Prostate gland (tissue), 2 donors: ENCODE results near the gene PRDX4. TPM values are rescaled to one million over a fixed set of nuclear protein-coding genes. Genes with fewer than 3 reads are reported as not detected.
A peak's percentile ranks its signal among the peaks of the same experiment; 100 is the strongest.
"Not testable (repeated sequence)": the region's sequence is repeated elsewhere in the genome, so short reads cannot be mapped to it uniquely, and the experiment has no call there.

Experiments used
- DNase-seq: peaks from one replicate; pipeline ENCODE4 v3.0.0-alpha.2; 2019; ENCODE audit warnings: low spot score
- H3K27ac ChIP-seq, 2 donors: fragments of 200-600 bp; sonication (generic); 2 replicates each; pipeline ENCODE4 v1.5.1; 2017 to 2019
- H3K27me3 ChIP-seq: fragments of 200-600 bp; sonication (generic); replicated peaks from 2 replicates; pipeline ENCODE4 v1.5.1; 2019; ENCODE audit not compliant: insufficient read depth
- H3K36me3 ChIP-seq, 2 donors: fragments of 200-600 bp; sonication (generic); 1 replicate in 1 of 2; 2 replicates in 1 of 2; pipeline versions ENCODE4 v1.5.1 to v1.8.1; 2017 to 2019
- H3K4me1 ChIP-seq: fragments of 200-600 bp; sonication (generic); replicated peaks from 2 replicates; pipeline ENCODE4 v1.5.1; 2019
- H3K4me3 ChIP-seq, 2 donors: fragments of 200-600 bp; sonication (generic); 2 replicates each; pipeline ENCODE4 v1.5.1; 2017 to 2019
- H3K9me3 ChIP-seq: fragments of 200-600 bp; sonication (generic); 2 replicates; pipeline ENCODE4 v1.5.1; 2017
- POLR2A ChIP-seq: fragments of 450-650 bp; IDR thresholded peaks from one replicate; pipeline ENCODE4 v1.6.1; 2016; ENCODE audit warnings: antibody characterized with exemption, mild to moderate bottlenecking
- POLR2AphosphoS5 ChIP-seq: sonication (generic); formaldehyde crosslinking; IDR thresholded peaks from one replicate; pipeline ENCODE4 v1.6.1; 2017; ENCODE audit warnings: antibody characterized with exemption
- WGBS: methylation state at CpG from one replicate; pipeline ENCODE4 v1.1.5; 2018; 5-methylcytosine and 5-hydroxymethylcytosine counted together
- intact Hi-C: fragments of 100-400 bp; cut with DNase I; formaldehyde crosslinking; loops from one replicate; pipeline ENCODE4 v1.14.2; 2022
- total RNA-seq, 2 donors: library from RNA; depleted of rRNA; stranded (reverse); fragments of >200 nt; gene quantifications; one replicate each; pipeline ENCODE4 v1.1.0, GENCODE V29; 2016
- TF ChIP-seq, protein P1 (sequence below), 4 experiments: fragments of 200-600 bp in 2 of 4; fragments of 450-650 bp in 2 of 4; sonication (generic) in 2 of 4; IDR thresholded peaks; 1 replicate in 3 of 4; 2 replicates in 1 of 4; pipeline ENCODE4 v1.5.1; 2016 to 2019; ENCODE audit warnings: antibody characterized with exemption in 4 of 4, mild to moderate bottlenecking in 2 of 4, moderate library complexity in 2 of 4

PRDX4 gene
- total RNA-seq, 2 donors from 2014 or later = 193 to 200 TPM

GRCh38 chrX:23644744-23645143, 22.5 kb upstream of the PRDX4 start:
- H3K27ac ChIP-seq = no peak overlapping the region
- WGBS = 87% methylated on average over 9 of the region's 9 CpGs
- H3K4me1 ChIP-seq = no peaks in the 10 kb centered on the region
- no peaks in the 10 kb centered on the region for H3K27me3 ChIP-seq
- DNase-seq = no peak
- intact Hi-C loops = no loop called here
- no peak overlapping the region for H3K4me3 ChIP-seq
- no peaks in the 10 kb centered on the region for H3K36me3 ChIP-seq
- no peaks in the 10 kb centered on the region for H3K9me3 ChIP-seq
- TF ChIP-seq, protein P1, sequence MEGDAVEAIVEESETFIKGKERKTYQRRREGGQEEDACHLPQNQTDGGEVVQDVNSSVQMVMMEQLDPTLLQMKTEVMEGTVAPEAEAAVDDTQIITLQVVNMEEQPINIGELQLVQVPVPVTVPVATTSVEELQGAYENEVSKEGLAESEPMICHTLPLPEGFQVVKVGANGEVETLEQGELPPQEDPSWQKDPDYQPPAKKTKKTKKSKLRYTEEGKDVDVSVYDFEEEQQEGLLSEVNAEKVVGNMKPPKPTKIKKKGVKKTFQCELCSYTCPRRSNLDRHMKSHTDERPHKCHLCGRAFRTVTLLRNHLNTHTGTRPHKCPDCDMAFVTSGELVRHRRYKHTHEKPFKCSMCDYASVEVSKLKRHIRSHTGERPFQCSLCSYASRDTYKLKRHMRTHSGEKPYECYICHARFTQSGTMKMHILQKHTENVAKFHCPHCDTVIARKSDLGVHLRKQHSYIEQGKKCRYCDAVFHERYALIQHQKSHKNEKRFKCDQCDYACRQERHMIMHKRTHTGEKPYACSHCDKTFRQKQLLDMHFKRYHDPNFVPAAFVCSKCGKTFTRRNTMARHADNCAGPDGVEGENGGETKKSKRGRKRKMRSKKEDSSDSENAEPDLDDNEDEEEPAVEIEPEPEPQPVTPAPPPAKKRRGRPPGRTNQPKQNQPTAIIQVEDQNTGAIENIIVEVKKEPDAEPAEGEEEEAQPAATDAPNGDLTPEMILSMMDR (IDR thresholded peaks at IDR 0.05) = no peak

GRCh38 chrX:23656091-23656490, 11.2 kb upstream of the PRDX4 start:
- Histone ChIP-seq H3K9me3 (no peaks in the 10 kb centered on the region), H3K4me3 (no peak overlapping the region), H3K36me3 (no peaks in the 10 kb centered on the region), H3K4me1 (no peaks in the 10 kb centered on the region), H3K27ac (no peak overlapping the region), H3K27me3 (no peaks in the 10 kb centered on the region)
- TF ChIP-seq POLR2AphosphoS5 (no peak), POLR2A (no peak)
- TF ChIP-seq, protein P1 (IDR thresholded peaks at IDR 0.05) = no peak
- WGBS = 5% methylated on average over 5 of the region's 5 CpGs
- DNase-seq = peak; percentile 5
- intact Hi-C loops = no loop called here

- no peak overlapping the region for H3K27ac ChIP-seq
- no peak for DNase-seq
- no peak overlapping the region for H3K4me3 ChIP-seq
- intact Hi-C loops = no loop called here
- H3K36me3 ChIP-seq = no peaks in the 10 kb centered on the region
- TF ChIP-seq, protein P1 (IDR thresholded peaks at IDR 0.05) = no peak
- TF ChIP-seq POLR2A = no peak
- TF ChIP-seq POLR2AphosphoS5 = no peak
- 33% methylated on average over 3 of the region's 3 CpGs for WGBS
- no peaks in the 10 kb centered on the region for H3K4me1 ChIP-seq
- no peaks in the 10 kb centered on the region for H3K27me3 ChIP-seq
- no peaks in the 10 kb centered on the region for H3K9me3 ChIP-seq
These were observed 10.6 kb upstream of the PRDX4 start for GRCh38 chrX:23656684-23657083.

DNA sequence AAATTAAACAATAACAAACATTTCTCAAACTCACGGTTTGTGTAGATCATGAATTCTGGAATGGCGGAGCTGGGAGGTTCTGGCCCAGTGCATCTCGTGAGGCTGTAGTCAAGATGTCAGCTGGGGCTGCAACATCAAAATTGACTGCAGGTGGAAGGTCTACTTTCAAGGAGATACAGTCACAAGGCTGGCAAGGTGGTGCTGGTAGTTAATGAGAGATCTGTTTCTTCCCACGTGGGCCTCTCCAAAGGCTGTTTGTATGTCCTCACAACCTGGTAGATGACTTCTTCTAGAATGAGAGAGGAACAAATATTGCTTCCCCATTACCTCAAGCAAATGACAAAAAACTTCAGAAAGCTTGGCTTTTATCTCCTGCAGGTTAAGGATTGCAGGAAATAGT, 8.0 kb upstream of the PRDX4 start:
- H3K4me3 ChIP-seq = no peak overlapping the region
- no peak for DNase-seq
- WGBS = 92% methylated on average over 4 of the region's 4 CpGs
- no peaks in the 10 kb centered on the region for H3K4me1 ChIP-seq
- H3K27me3 ChIP-seq = no peaks in the 10 kb centered on the region
- H3K27ac ChIP-seq = no peak overlapping the region
- no peaks in the 10 kb centered on the region for H3K36me3 ChIP-seq
- no peak for TF ChIP-seq POLR2AphosphoS5
- no peak for TF ChIP-seq POLR2A
- TF ChIP-seq, protein P1 (IDR thresholded peaks at IDR 0.05) = no peak
- intact Hi-C loops = no loop called here
- H3K9me3 ChIP-seq = no peaks in the 10 kb centered on the region

DNA sequence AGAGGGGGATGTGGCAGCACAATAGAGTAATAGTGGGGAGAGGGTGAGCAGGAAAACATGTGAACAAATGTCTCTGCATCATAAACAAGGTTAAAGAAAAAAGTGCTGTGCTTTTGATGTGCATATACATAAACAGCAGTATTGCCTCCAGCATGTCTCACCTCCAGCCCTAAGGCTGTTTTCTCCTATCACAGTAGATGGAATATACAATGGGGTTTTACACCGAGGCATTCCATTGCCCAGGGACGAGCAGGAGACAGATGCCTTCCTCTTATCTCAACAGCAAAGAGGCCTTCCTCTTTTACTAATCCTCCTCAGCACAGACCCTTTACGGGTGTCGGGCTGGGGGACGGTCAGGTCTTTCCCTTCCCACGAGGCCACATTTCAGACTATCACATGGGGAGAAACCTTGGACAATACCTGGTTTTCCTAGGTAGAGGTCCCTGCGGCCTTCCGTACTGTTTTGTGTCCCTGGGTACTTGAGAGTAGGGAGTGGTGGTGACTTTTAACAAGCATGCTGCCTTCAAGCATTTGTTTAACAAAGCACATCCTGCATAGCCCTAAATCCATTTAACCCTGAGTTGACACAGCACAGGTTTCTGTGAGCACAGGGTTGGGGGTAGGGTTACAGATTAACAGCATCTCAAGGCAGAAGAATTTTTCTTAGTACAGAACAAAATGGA, 7.1 kb upstream of the PRDX4 start:
- H3K27ac ChIP-seq, DNase-seq, H3K9me3 ChIP-seq, H3K36me3 ChIP-seq, H3K4me3 ChIP-seq, H3K27me3 ChIP-seq, intact Hi-C loops, H3K4me1 ChIP-seq: not testable (repeated sequence)
- 56% methylated on average over 5 of the region's 8 CpGs for WGBS
